ENCODE measurements around the gene ABCB8.
A peak's percentile ranks its signal among the peaks of the same experiment; 100 is the strongest.

The ABCB8 gene

GRCh38 chr7:151028131-151028947 is at the start of gene ABCB8:
TSS of gene ABCB8 (plus strand) at chr7:151028450. CDS start at chr7:151028516, 66 bp downstream.
- DNase-seq, result peak; percentile 98 to 99 (median 98)

GRCh38 chr7:150979713-150980390 is 48.4 kb upstream of the ABCB8 start:
- DNase-seq, result peak; percentile 50 to 53 (median 52)

- DNase-seq, result no peak
Observed at GRCh38 chr7:150980663-150981062, 47.6 kb upstream of the ABCB8 start.

- DNase-seq, result no peak
Observed at GRCh38 chr7:150981644-150982043, 46.6 kb upstream of the ABCB8 start.

GRCh38 chr7:150982351-150982750 is 45.9 kb upstream of the ABCB8 start:
- no peak for DNase-seq

- peak; percentile 31 to 61 (median 57) for DNase-seq
Observed at GRCh38 chr7:150983893-150984368, 44.3 kb upstream of the ABCB8 start.

GRCh38 chr7:150986099-150986512 is 42.1 kb upstream of the ABCB8 start:
- peak; percentile 71 to 82 (median 77) for DNase-seq

- no peak for DNase-seq
Observed at GRCh38 chr7:150986556-150986955, 41.7 kb upstream of the ABCB8 start.

GRCh38 chr7:150988230-150989226 is 39.7 kb upstream of the ABCB8 start:
- peak; percentile 74 to 89 (median 89) for DNase-seq

- DNase-seq, result peak; percentile 59 to 74 (median 67)
Observed at GRCh38 chr7:150989456-150989855, 38.8 kb upstream of the ABCB8 start.

GRCh38 chr7:150990416-150991186 is 37.6 kb upstream of the ABCB8 start, which contains the start of gene NOS3:
TSS of gene NOS3 (plus strand) at chr7:150991017. CDS start at chr7:150993804, 2,787 bp downstream.
- DNase-seq, result no peak

- DNase-seq, result peak in 1 of 3 donors; percentile 30
Observed at GRCh38 chr7:150992051-150992640, 36.1 kb upstream of the ABCB8 start.

- peak; percentile 29 to 38 (median 35) for DNase-seq
Observed at GRCh38 chr7:150992833-150993302, 35.4 kb upstream of the ABCB8 start.

GRCh38 chr7:150993511-150993910 is 34.7 kb upstream of the ABCB8 start:
- no peak for DNase-seq

- peak in 2 of 3 donors; percentile 44 to 64 for DNase-seq
Observed at GRCh38 chr7:150994141-150994837, 34.0 kb upstream of the ABCB8 start.

GRCh38 chr7:150994838-150995510 is 33.3 kb upstream of the ABCB8 start:
- no peak for DNase-seq

GRCh38 chr7:150996376-150997074 is 31.7 kb upstream of the ABCB8 start:
- peak; percentile 63 to 81 (median 80) for DNase-seq

GRCh38 chr7:150997075-150997511 is 31.2 kb upstream of the ABCB8 start:
- DNase-seq, result peak in 1 of 3 donors; percentile 51

- DNase-seq, result no peak
Observed at GRCh38 chr7:150997817-150998216, 30.4 kb upstream of the ABCB8 start.
